K562 (cell line): ENCODE measurements around the gene ZDHHC14. TPM values are rescaled to one million over a fixed set of nuclear protein-coding genes. Genes with fewer than 3 reads are reported as not detected.

Experiments used
- CREM ChIP-seq: IDR thresholded peaks from 2 replicates; pipeline ENCODE4 v1.6.1; 2014; ENCODE audit warnings: antibody characterized with exemption, low read depth
- DMBX1 ChIP-seq: fragments of 250-450 bp; sonication (Bioruptor Pico); IDR thresholded peaks from 2 replicates; pipeline ENCODE4 v1.8.0; 2022; ENCODE audit warnings: inconsistent platforms, mild to moderate bottlenecking, moderate library complexity, borderline replicate concordance
- GABPB1 ChIP-seq: sonication (generic); formaldehyde crosslinking; IDR thresholded peaks from 2 replicates; pipeline ENCODE4 v1.8.0; 2022; ENCODE audit warnings: mild to moderate bottlenecking, missing genetic modification reagents
- HDAC2 ChIP-seq: fragments of 450-650 bp; IDR thresholded peaks from 2 replicates; pipeline ENCODE4 v1.6.1; 2016; ENCODE audit warnings: mild to moderate bottlenecking
- MBD2 ChIP-seq: sonication (generic); IDR thresholded peaks from 2 replicates; pipeline ENCODE4 v1.6.1; 2016; ENCODE audit warnings: low read depth, borderline replicate concordance
- NR2F6 ChIP-seq: fragments of 450-650 bp; formaldehyde crosslinking; IDR thresholded peaks from 2 replicates; pipeline ENCODE4 v1.4.0; 2020; ENCODE audit warnings: mild to moderate bottlenecking
- PHF20 ChIP-seq: fragments of 450-650 bp; IDR thresholded peaks from 2 replicates; pipeline ENCODE4 v1.6.1; 2018; ENCODE audit not compliant: partially characterized antibody
- PHTF2 ChIP-seq: fragments of 250-450 bp; sonication (Bioruptor Pico); IDR thresholded peaks from 2 replicates; pipeline ENCODE4 v1.5.0; 2021; ENCODE audit warnings: mild to moderate bottlenecking
- PML ChIP-seq: IDR thresholded peaks from 2 replicates; pipeline ENCODE4 v1.6.1; 2012; ENCODE audit warnings: low read length, inconsistent platforms
- POLR2A ChIP-seq: fragments of 450-650 bp; conservative IDR thresholded peaks from 2 replicates; pipeline ENCODE4 v1.6.1; 2016
- PPARD ChIP-seq: fragments of 250-450 bp; sonication (Bioruptor Pico); IDR thresholded peaks from 2 replicates; pipeline ENCODE4 v1.8.0; 2022; ENCODE audit warnings: inconsistent platforms, mild to moderate bottlenecking, moderate library complexity
- RFX7 ChIP-seq: fragments of 250-450 bp; sonication (Bioruptor Pico); IDR thresholded peaks from 2 replicates; pipeline ENCODE4 v1.5.1; 2021; ENCODE audit warnings: mild to moderate bottlenecking
- SMAD4 ChIP-seq: fragments of 250-450 bp; sonication (Bioruptor Pico); conservative IDR thresholded peaks from 2 replicates; pipeline ENCODE4 v1.8.0; 2021; ENCODE audit warnings: inconsistent platforms, mild to moderate bottlenecking, moderate library complexity
- TAF9B ChIP-seq: fragments of 450-650 bp; IDR thresholded peaks from 2 replicates; pipeline ENCODE4 v1.6.1; 2018; ENCODE audit warnings: mild to moderate bottlenecking; ENCODE audit not compliant: partially characterized antibody
- TBP ChIP-seq: optimal IDR thresholded peaks from 2 replicates; pipeline ENCODE3; 2011; ENCODE audit warnings: low read depth, low read length, improper control_type of control experiment
- ZNF551 ChIP-seq: fragments of 250-450 bp; sonication (Bioruptor Pico); IDR thresholded peaks from 2 replicates; pipeline ENCODE4 v1.5.0; 2021; ENCODE audit warnings: mild to moderate bottlenecking, moderate library complexity
- ZNF766 ChIP-seq: fragments of 200-800 bp; sonication (Bioruptor generic); conservative IDR thresholded peaks from 2 replicates; pipeline ENCODE4 v1.6.1; 2016; ENCODE audit warnings: missing genetic modification characterization, missing compliant biosample characterization
- polyA plus RNA-seq, 8 experiments: library from polyadenylated mRNA; depleted of rRNA in 4 of 8; stranded (reverse) in 5 of 8; unstranded in 3 of 8; fragments of >200 nt; fragmentation: Nextera tagmentation in 2 of 8; fragmentation: Illumina TruSeq in 1 of 8; extraction: Ambion mirVana in 2 of 8; extraction: Trizol in 1 of 8; gene quantifications; 2 replicates each; pipeline versions ENCODE4 v1.2.1 to v1.2.3, GENCODE V29; 2011 to 2014; ENCODE audit warnings: inconsistent platforms in 1 of 8, missing spikeins in 1 of 8
- total RNA-seq, 7 experiments: library from RNA; depleted of rRNA in 6 of 7; stranded (reverse); fragments of >200 nt in 6 of 7; fragmentation: Illumina TruSeq in 2 of 7; extraction: Trizol in 2 of 7; gene quantifications; 2 replicates each; pipeline versions ENCODE4 v1.2.1 to v1.2.3, GENCODE V29; 2011 to 2021; ENCODE audit warnings: low replicate concordance in 1 of 7
- TF ChIP-seq, protein P1 (sequence below): fragments of 250-450 bp; sonication (Bioruptor Pico); IDR thresholded peaks from 2 replicates; pipeline ENCODE4 v1.4.0; 2020
- TF ChIP-seq, protein P2 (sequence below), 2 experiments: fragments of 450-650 bp in 1 of 2; IDR thresholded peaks; 2 replicates each; pipeline ENCODE4 v1.6.1; 2011 to 2017; ENCODE audit warnings: low read depth in 2 of 2, antibody characterized with exemption in 1 of 2, borderline replicate concordance in 1 of 2, low read length in 1 of 2, mild to moderate bottlenecking in 1 of 2, mixed read lengths in 1 of 2; ENCODE audit not compliant: control insufficient read depth in 1 of 2
- TF ChIP-seq, protein P3 (sequence below): IDR thresholded peaks from 2 replicates; pipeline ENCODE4 v1.6.1; 2012; ENCODE audit warnings: low read depth, low read length, improper control_type of control experiment, borderline replicate concordance
- TF ChIP-seq, protein P4 (sequence below): fragments of 450-650 bp; IDR thresholded peaks from 2 replicates; pipeline ENCODE4 v1.6.1; 2016; ENCODE audit warnings: borderline replicate concordance

ZDHHC14 gene
- total and polyA plus RNA-seq, 9 of the 15 experiments (the other 6 are each of a cell fraction or from before 2014, with no cell fraction given) = 0.92 to 23.1 (median 13.8) TPM

DNA sequence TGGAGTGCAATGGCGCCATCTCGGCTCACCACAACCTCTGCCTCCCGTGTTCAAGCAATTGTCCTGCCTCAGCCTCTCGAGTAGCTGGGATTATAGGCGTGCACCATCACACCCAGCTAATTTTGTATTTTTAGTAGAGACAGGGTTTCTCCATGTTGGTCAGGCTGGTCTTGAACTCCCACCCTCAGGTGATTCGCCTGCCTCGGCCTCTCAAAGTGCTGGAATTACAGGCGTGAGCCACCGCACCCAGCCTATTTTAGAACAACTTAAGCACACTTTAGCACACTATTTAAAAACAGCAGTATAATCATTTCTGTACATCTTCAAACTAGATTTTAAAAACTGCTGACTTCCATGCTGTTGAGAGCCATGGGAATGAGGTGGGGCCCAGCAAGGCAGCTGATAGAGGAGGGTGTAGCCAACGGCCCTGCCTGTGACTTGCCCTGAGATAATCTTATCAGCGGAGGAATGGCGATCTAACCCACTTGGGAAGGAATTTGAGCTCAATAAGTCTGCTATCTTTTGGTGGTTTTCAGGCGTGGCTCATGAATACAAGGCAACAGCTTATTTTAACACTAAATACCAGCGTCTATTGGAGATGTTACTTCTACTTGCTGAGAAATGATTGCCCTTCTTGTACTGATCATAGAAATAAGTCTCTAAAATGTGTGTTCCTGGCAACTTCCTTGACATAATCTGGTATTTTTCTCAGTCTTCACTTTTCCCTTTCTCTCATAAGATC lies 12.1 kb downstream of the ZDHHC14 start (continued):
- TF ChIP-seq POLR2A = no peak
- peak; percentile 84; the same call in 1 of the 2 replicates for TF ChIP-seq HDAC2
- TF ChIP-seq PML = peak; percentile 53; the same call in 1 of the 2 replicates
- TF ChIP-seq, protein P1, sequence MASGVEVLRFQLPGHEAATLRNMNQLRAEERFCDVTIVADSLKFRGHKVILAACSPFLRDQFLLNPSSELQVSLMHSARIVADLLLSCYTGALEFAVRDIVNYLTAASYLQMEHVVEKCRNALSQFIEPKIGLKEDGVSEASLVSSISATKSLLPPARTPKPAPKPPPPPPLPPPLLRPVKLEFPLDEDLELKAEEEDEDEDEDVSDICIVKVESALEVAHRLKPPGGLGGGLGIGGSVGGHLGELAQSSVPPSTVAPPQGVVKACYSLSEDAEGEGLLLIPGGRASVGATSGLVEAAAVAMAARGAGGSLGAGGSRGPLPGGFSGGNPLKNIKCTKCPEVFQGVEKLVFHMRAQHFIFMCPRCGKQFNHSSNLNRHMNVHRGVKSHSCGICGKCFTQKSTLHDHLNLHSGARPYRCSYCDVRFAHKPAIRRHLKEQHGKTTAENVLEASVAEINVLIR = peak; percentile 15; the same call in 1 of the 2 replicates
- TF ChIP-seq GABPB1 (CRISPR knock-in tag) = no peak
- no peak for TF ChIP-seq RFX7 (CRISPR knock-in tag)
- TF ChIP-seq PHF20 = no peak
- peak; percentile 62 for TF ChIP-seq TAF9B
- no peak for TF ChIP-seq ZNF551
- peak; percentile 41; the same call in 1 of the 2 replicates for TF ChIP-seq DMBX1 (CRISPR knock-in tag)
- TF ChIP-seq, protein P2, sequence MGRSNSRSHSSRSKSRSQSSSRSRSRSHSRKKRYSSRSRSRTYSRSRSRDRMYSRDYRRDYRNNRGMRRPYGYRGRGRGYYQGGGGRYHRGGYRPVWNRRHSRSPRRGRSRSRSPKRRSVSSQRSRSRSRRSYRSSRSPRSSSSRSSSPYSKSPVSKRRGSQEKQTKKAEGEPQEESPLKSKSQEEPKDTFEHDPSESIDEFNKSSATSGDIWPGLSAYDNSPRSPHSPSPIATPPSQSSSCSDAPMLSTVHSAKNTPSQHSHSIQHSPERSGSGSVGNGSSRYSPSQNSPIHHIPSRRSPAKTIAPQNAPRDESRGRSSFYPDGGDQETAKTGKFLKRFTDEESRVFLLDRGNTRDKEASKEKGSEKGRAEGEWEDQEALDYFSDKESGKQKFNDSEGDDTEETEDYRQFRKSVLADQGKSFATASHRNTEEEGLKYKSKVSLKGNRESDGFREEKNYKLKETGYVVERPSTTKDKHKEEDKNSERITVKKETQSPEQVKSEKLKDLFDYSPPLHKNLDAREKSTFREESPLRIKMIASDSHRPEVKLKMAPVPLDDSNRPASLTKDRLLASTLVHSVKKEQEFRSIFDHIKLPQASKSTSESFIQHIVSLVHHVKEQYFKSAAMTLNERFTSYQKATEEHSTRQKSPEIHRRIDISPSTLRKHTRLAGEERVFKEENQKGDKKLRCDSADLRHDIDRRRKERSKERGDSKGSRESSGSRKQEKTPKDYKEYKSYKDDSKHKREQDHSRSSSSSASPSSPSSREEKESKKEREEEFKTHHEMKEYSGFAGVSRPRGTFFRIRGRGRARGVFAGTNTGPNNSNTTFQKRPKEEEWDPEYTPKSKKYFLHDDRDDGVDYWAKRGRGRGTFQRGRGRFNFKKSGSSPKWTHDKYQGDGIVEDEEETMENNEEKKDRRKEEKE (IDR thresholded peaks at IDR 0.05; ENCODE audit: borderline replicate concordance in 1 of 2, control insufficient read depth in 1 of 2, low read depth in 2 of 2, low read length in 1 of 2) = no peak
- no peak for TF ChIP-seq PPARD (CRISPR knock-in tag)
- 0 out of 2 replicates have a peak, but pooled peaks have one; percentile 53 for TF ChIP-seq PHTF2
- peak; percentile 81 for TF ChIP-seq MBD2
- TF ChIP-seq SMAD4 (CRISPR knock-in tag) = peak; percentile 80; the same call in 1 of the 2 replicates
- no peak for TF ChIP-seq TBP
- no peak; the same call in 1 of the 2 replicates for TF ChIP-seq ZNF766 (CRISPR knock-in tag)
- TF ChIP-seq CREM = peak; percentile 79
- TF ChIP-seq, protein P3, sequence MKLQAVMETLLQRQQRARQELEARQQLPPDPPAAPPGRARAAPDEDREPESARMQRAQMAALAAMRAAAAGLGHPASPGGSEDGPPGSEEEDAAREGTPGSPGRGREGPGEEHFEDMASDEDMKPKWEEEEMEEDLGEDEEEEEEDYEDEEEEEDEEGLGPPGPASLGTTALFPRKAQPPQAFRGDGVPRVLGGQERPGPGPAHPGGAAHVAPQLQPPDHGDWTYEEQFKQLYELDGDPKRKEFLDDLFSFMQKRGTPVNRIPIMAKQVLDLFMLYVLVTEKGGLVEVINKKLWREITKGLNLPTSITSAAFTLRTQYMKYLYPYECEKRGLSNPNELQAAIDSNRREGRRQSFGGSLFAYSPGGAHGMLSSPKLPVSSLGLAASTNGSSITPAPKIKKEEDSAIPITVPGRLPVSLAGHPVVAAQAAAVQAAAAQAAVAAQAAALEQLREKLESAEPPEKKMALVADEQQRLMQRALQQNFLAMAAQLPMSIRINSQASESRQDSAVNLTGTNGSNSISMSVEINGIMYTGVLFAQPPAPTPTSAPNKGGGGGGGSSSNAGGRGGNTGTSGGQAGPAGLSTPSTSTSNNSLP = peak; percentile 70; the same call in 1 of the 2 replicates
- no peak for TF ChIP-seq NR2F6 (CRISPR knock-in tag)
- TF ChIP-seq, protein P4, sequence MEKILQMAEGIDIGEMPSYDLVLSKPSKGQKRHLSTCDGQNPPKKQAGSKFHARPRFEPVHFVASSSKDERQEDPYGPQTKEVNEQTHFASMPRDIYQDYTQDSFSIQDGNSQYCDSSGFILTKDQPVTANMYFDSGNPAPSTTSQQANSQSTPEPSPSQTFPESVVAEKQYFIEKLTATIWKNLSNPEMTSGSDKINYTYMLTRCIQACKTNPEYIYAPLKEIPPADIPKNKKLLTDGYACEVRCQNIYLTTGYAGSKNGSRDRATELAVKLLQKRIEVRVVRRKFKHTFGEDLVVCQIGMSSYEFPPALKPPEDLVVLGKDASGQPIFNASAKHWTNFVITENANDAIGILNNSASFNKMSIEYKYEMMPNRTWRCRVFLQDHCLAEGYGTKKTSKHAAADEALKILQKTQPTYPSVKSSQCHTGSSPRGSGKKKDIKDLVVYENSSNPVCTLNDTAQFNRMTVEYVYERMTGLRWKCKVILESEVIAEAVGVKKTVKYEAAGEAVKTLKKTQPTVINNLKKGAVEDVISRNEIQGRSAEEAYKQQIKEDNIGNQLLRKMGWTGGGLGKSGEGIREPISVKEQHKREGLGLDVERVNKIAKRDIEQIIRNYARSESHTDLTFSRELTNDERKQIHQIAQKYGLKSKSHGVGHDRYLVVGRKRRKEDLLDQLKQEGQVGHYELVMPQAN = no peak
